H1 (cell line): ENCODE data around the gene ZC3H18. TPM values are rescaled to one million over a fixed set of nuclear protein-coding genes. Genes with fewer than 3 reads are reported as not detected.

Source experiments
- CTCF ChIA-PET: fragments of 300-600 bp; sonication (Branson Sonifier 250); formaldehyde crosslinking; loops from one replicate; lab custom pipeline; 2021; ENCODE audit not compliant: partially characterized antibody; lab: Charles Lee
- POLR2A ChIA-PET: fragments of 300-600 bp; sonication (Branson Sonifier 250); formaldehyde crosslinking; loops from one replicate; lab custom pipeline; 2021; ENCODE audit warnings: inconsistent platforms; ENCODE audit not compliant: partially characterized antibody; lab: Charles Lee
- DNase-seq, 2 experiments: peaks; one replicate each; pipeline versions ENCODE4 v3.0.0 to v3.0.0-alpha.2; 2010 to 2022; ENCODE audit warnings: low spot score in 2 of 2, low read depth in 1 of 2, mixed read lengths in 1 of 2
- FAIRE-seq: peaks from 2 replicates; lab custom pipeline; 2011; peaks lifted over from hg19 to GRCh38; lab: Jason Lieb, UNC
- H2AFZ ChIP-seq: 2 replicates; pipeline ENCODE4 v1.8.1; 2012; ENCODE audit warnings: low read length, inconsistent platforms
- H2AK5ac ChIP-seq: 2 replicates; pipeline ENCODE4 v1.6.1; 2013; ENCODE audit warnings: low read depth, low read length
- H2BK120ac ChIP-seq: replicated peaks from 2 replicates; pipeline ENCODE3; 2013; ENCODE audit warnings: low read depth, low read length, inconsistent platforms
- H2BK12ac ChIP-seq: 2 replicates; pipeline ENCODE4 v1.6.1; 2013; ENCODE audit warnings: low read depth, low read length
- H2BK15ac ChIP-seq: 2 replicates; pipeline ENCODE4 v1.6.1; 2013; ENCODE audit warnings: low read length
- H2BK20ac ChIP-seq: 2 replicates; pipeline ENCODE4 v1.6.1; 2013; ENCODE audit warnings: low read length
- H2BK5ac ChIP-seq: 2 replicates; pipeline ENCODE4 v1.6.1; 2013; ENCODE audit warnings: low read depth, low read length
- H3K14ac ChIP-seq: 2 replicates; pipeline ENCODE4 v1.6.1; 2013; ENCODE audit warnings: inconsistent platforms; ENCODE audit not compliant: insufficient read length
- H3K18ac ChIP-seq: 2 replicates; pipeline ENCODE4 v1.6.1; 2013; ENCODE audit warnings: low read length; ENCODE audit errors: extremely low read depth
- H3K23ac ChIP-seq: 2 replicates; pipeline ENCODE4 v1.6.1; 2013; ENCODE audit warnings: inconsistent platforms; ENCODE audit not compliant: insufficient read length
- H3K23me2 ChIP-seq: 2 replicates; pipeline ENCODE4 v1.6.1; 2013; ENCODE audit warnings: low read depth, low read length
- H3K27ac ChIP-seq: 2 replicates; pipeline ENCODE4 v1.6.1; 2011; ENCODE audit warnings: low read depth, low read length, inconsistent platforms
- H3K27me3 ChIP-seq, 4 experiments: replicated peaks in 1 of 4; 1 replicate in 1 of 4; 2 replicates in 3 of 4; pipeline versions ENCODE4 v1.6.1 to v1.8.1; 2011 to 2013; ENCODE audit warnings: low read length in 3 of 4, mild to moderate bottlenecking in 3 of 4, inconsistent platforms in 2 of 4, mixed read lengths in 2 of 4, moderate library complexity in 1 of 4; ENCODE audit not compliant: control insufficient read depth in 3 of 4, insufficient read depth in 3 of 4; ENCODE audit errors: extremely low read depth in 1 of 4
- H3K36me3 ChIP-seq, 4 experiments: 2 replicates each; pipeline versions ENCODE4 v1.6.1 to v1.8.1; 2011 to 2013; ENCODE audit warnings: mild to moderate bottlenecking in 4 of 4, low read length in 3 of 4, moderate library complexity in 2 of 4, control low read depth in 1 of 4, inconsistent platforms in 1 of 4; ENCODE audit not compliant: insufficient read depth in 4 of 4, control insufficient read depth in 2 of 4
- H3K4ac ChIP-seq: replicated peaks from 2 replicates; pipeline ENCODE3; 2013; ENCODE audit warnings: low read length, low read depth, mixed read lengths, inconsistent platforms; ENCODE audit not compliant: insufficient read length
- H3K4me1 ChIP-seq, 4 experiments: replicated peaks in 1 of 4; 1 replicate in 1 of 4; 2 replicates in 3 of 4; pipeline versions ENCODE4 v1.6.1 to v1.8.1; 2011 to 2013; ENCODE audit warnings: low read length in 3 of 4, inconsistent platforms in 2 of 4, mixed read lengths in 1 of 4; ENCODE audit not compliant: insufficient read depth in 4 of 4, control insufficient read depth in 3 of 4
- H3K4me2 ChIP-seq, 2 experiments: 2 replicates each; pipeline versions ENCODE4 v1.6.1 to v1.8.1; 2011 to 2013; ENCODE audit warnings: low read depth in 2 of 2, low read length in 2 of 2, control low read depth in 1 of 2, inconsistent platforms in 1 of 2, mild to moderate bottlenecking in 1 of 2; ENCODE audit not compliant: insufficient read depth in 1 of 2
- H3K4me3 ChIP-seq, 4 experiments: fragments of 200-600, 300-600 bp in 1 of 4; sonication (generic), shearing (Covaris generic), sonication (Bioruptor Twin) in 1 of 4; 2 replicates each; pipeline versions ENCODE4 v1.5.1 to v1.8.1; 2011 to 2016; ENCODE audit warnings: low read length in 4 of 4, low read depth in 3 of 4, control low read depth in 2 of 4, inconsistent platforms in 2 of 4, mild to moderate bottlenecking in 2 of 4, mixed read lengths in 1 of 4, moderate library complexity in 1 of 4; ENCODE audit not compliant: insufficient read depth in 2 of 4; ENCODE audit errors: extremely low read depth in 1 of 4
- H3K56ac ChIP-seq: replicated peaks from 2 replicates; pipeline ENCODE3; 2013; ENCODE audit warnings: low read depth, mild to moderate bottlenecking, mixed read lengths, low read length, inconsistent platforms; ENCODE audit not compliant: insufficient read length
- H3K79me1 ChIP-seq: 2 replicates; pipeline ENCODE4 v1.6.1; 2013; ENCODE audit warnings: low read depth, low read length, control low read depth
- H3K79me2 ChIP-seq, 2 experiments: 2 replicates each; pipeline versions ENCODE4 v1.6.1 to v1.8.1; 2012 to 2013; ENCODE audit warnings: low read length in 2 of 2, mild to moderate bottlenecking in 2 of 2, inconsistent platforms in 1 of 2; ENCODE audit not compliant: insufficient read depth in 2 of 2, control insufficient read depth in 1 of 2
- H3K9ac ChIP-seq, 4 experiments: replicated peaks in 1 of 4; 1 replicate in 1 of 4; 2 replicates in 3 of 4; pipeline versions ENCODE4 v1.6.1 to v1.8.1; 2011 to 2013; ENCODE audit warnings: low read depth in 3 of 4, low read length in 3 of 4, control low read depth in 2 of 4, mild to moderate bottlenecking in 2 of 4, moderate library complexity in 2 of 4, inconsistent platforms in 1 of 4; ENCODE audit errors: extremely low read depth in 1 of 4
- H3K9me3 ChIP-seq, 2 experiments: 2 replicates each; pipeline versions ENCODE4 v1.6.1 to v1.8.1; 2012 to 2013; ENCODE audit warnings: mild to moderate bottlenecking in 2 of 2, moderate library complexity in 2 of 2, control low read depth in 1 of 2, inconsistent platforms in 1 of 2, low read depth in 1 of 2, low read length in 1 of 2, mixed read lengths in 1 of 2; ENCODE audit not compliant: insufficient read depth in 2 of 2
- H4K20me1 ChIP-seq, 2 experiments: replicated peaks in 1 of 2; 2 replicates each; pipeline versions ENCODE3 to v1.8.1; 2011 to 2013; ENCODE audit warnings: inconsistent platforms in 2 of 2, low read length in 2 of 2, mild to moderate bottlenecking in 1 of 2; ENCODE audit not compliant: insufficient read depth in 2 of 2, control insufficient read depth in 1 of 2
- H4K5ac ChIP-seq: 2 replicates; pipeline ENCODE4 v1.6.1; 2013; ENCODE audit warnings: low read length, low read depth, mixed read lengths, inconsistent platforms; ENCODE audit not compliant: insufficient read length
- H4K8ac ChIP-seq: 2 replicates; pipeline ENCODE4 v1.8.0; 2013; ENCODE audit warnings: mild to moderate bottlenecking, moderate library complexity, low read length, inconsistent platforms; ENCODE audit not compliant: insufficient read depth; ENCODE audit errors: extremely low read depth
- H4K91ac ChIP-seq: replicated peaks from 2 replicates; pipeline ENCODE3; 2013; ENCODE audit warnings: low read length, mixed read lengths, inconsistent platforms; ENCODE audit not compliant: insufficient read length
- CREB1 ChIP-seq: IDR thresholded peaks from 2 replicates; pipeline ENCODE4 v1.6.1; 2012; ENCODE audit warnings: inconsistent platforms
- KDM5A ChIP-seq: fragments of 200-600 bp; IDR thresholded peaks from 2 replicates; pipeline ENCODE4 v1.7.1; 2012; ENCODE audit warnings: mild to moderate bottlenecking, low read length, inconsistent platforms, mixed read lengths
- MAFK ChIP-seq: IDR thresholded peaks from 2 replicates; pipeline ENCODE4 v1.6.1; 2012; ENCODE audit warnings: low read depth, mild to moderate bottlenecking, improper control_type of control experiment, low read length
- NRF1 ChIP-seq: IDR thresholded peaks from 2 replicates; pipeline ENCODE4 v1.6.1; 2011; ENCODE audit warnings: mild to moderate bottlenecking, low read depth, low read length, improper control_type of control experiment
- WGBS, 2 experiments: shearing (Covaris generic) in 1 of 2; methylation state at CpG; one replicate each; pipeline versions ENCODE4 v1.1.6 to v1.1.7; 2013 to 2015; ENCODE audit warnings: low lambda C conversion rate in 2 of 2, mixed read lengths in 2 of 2, inconsistent platforms in 1 of 2, low coverage in 1 of 2, missing lambda C conversion rate in 1 of 2; ENCODE audit not compliant: insufficient replicate concordance in 2 of 2, insufficient coverage in 1 of 2, insufficient read length in 1 of 2; ENCODE audit errors: extremely low coverage in 1 of 2, missing lambda C conversion rate in 1 of 2; 5-methylcytosine and 5-hydroxymethylcytosine counted together
- polyA plus RNA-seq, 7 experiments: library from polyadenylated mRNA; depleted of rRNA in 3 of 7; stranded (reverse) in 5 of 7; unstranded in 2 of 7; fragments of >200 nt in 5 of 7; fragments of 200-250 nt in 2 of 7; gene quantifications; 1 replicate in 5 of 7; 2 replicates in 1 of 7; 4 replicates in 1 of 7; pipeline versions ENCODE4 v1.2.1 to v1.2.3, GENCODE V29; 2011 to 2013; ENCODE audit warnings: missing spikeins in 2 of 7, mixed read lengths in 2 of 7
- total RNA-seq: library from RNA; stranded (reverse); fragmentation: NEBNext Ultra II Directional; extraction: Animal tissue kit (Norgen Biotek cat#: 25700); gene quantifications from 2 replicates; pipeline ENCODE4 v1.2.1, GENCODE V29; 2021

The ZC3H18 gene
- total and polyA plus RNA-seq, 2 of the 8 experiments (the other 6 are each of a cell fraction or from before 2014, with no cell fraction given): 12.1 to 73.2 TPM

DNA sequence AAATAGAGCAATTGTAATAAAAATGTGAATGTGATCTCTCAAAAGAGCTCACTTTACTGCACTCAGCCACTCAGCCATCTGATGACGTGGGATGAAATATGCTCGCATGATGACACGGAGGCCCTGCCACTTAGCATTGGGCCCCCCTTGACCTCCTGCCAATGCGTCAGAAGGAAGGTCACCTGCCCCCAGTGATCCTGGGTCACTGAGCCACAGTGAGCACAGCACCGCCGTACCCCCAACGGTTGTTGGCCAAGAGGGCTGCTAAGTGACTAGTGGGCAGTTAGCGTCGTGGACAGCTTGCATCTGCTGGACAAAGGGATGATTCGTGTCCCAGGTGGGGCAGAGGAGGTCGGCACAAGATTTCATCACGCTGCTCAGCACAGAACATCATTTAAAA, 22.9 kb downstream of the ZC3H18 start:
- POLR2A ChIA-PET: no interaction called here
- Histone ChIP-seq H3K4me1 (no peaks in the 10 kb centered on the region), H2BK12ac (no peak overlapping the region), H2AFZ (no peak overlapping the region), H3K56ac (no peak overlapping the region), H3K9ac (no peak overlapping the region), H3K79me1 (no peaks in the 10 kb centered on the region; the same call in 1 of the 2 replicates), H3K14ac (no peak overlapping the region), H3K79me2 (peaks cover 0 to 23% of the 10 kb centered on the region in 2 experiments; a peak in 2 of 4 replicates), H3K4ac (no peak overlapping the region), H3K27ac (no peak overlapping the region), H4K5ac (no peak overlapping the region), H3K9me3 (no peaks in the 10 kb centered on the region), H2AK5ac (no peak overlapping the region), H3K18ac (no peak overlapping the region), H4K91ac (no peak overlapping the region), H2BK5ac (no peak overlapping the region), H3K4me3 (no peak overlapping the region), H2BK120ac (no peak overlapping the region), H3K27me3 (no peaks in the 10 kb centered on the region), H3K4me2 (no peak overlapping the region), H4K8ac (peak overlapping the region; percentile 46; the same call in 1 of the 2 replicates), H2BK20ac (no peak overlapping the region), H4K20me1 (peaks cover under 1 to 21% of the 10 kb centered on the region in 2 experiments), H2BK15ac (no peak overlapping the region), H3K23ac (no peak overlapping the region), H3K23me2 (no peaks in the 10 kb centered on the region), H3K36me3 (peaks cover 6 to 25% (median 19%) of the 10 kb centered on the region in 4 experiments; a peak in 6 of 8 replicates)
- CTCF ChIA-PET: interaction anchor here (0.7 to 2.0 kb wide), 8 partner anchors 8 to 156 kb away, joined by 3 to 10 read pairs (median 3); partner anchors contain the start of gene ZC3H18
- FAIRE-seq (no peak), DNase-seq (no peak)
- TF ChIP-seq MAFK: no peak
- TF ChIP-seq CREB1: no peak
- no peak for TF ChIP-seq KDM5A
- TF ChIP-seq NRF1: no peak
- WGBS, 2 experiments: 95% methylated on average over 12 of the region's 12 CpGs; no CpG with 5 or more reads in 1 of the 2 experiments
